T-helper 2 cell treated with Interferon-gamma antibody and Interleukin-4, amounts not matched to agents 5 μg/mL and 100 μg/mL, for 36 hours (primary cell): ENCODE data around the gene C11orf52.
"Not testable (repeated sequence)": the region's sequence is repeated elsewhere in the genome, so short reads cannot be mapped to it uniquely, and the experiment has no call there.

ENCODE experiments used
- DNase-seq: peaks from one replicate; pipeline ENCODE4 v3.0.0; 2021; ENCODE audit warnings: low spot score
- H3K27ac Mint-ChIP-seq: one replicate; pipeline ENCODE4 v1.8.0; 2021; ENCODE audit warnings: mild to moderate bottlenecking, mixed read lengths
- H3K27me3 Mint-ChIP-seq: one replicate; pipeline ENCODE4 v1.8.0; 2021; ENCODE audit warnings: low read depth, mixed read lengths
- H3K36me3 Mint-ChIP-seq: one replicate; pipeline ENCODE4 v1.8.0; 2021; ENCODE audit warnings: low read depth, mixed read lengths
- H3K4me1 Mint-ChIP-seq: one replicate; pipeline ENCODE4 v1.8.0; 2021; ENCODE audit warnings: low read depth, mixed read lengths
- H3K4me3 Mint-ChIP-seq: one replicate; pipeline ENCODE4 v1.8.0; 2022; ENCODE audit warnings: mild to moderate bottlenecking, moderate library complexity, mixed read lengths
- H3K9me3 Mint-ChIP-seq: one replicate; pipeline ENCODE4 v1.8.0; 2021; ENCODE audit warnings: mixed read lengths

Gene C11orf52

DNA sequence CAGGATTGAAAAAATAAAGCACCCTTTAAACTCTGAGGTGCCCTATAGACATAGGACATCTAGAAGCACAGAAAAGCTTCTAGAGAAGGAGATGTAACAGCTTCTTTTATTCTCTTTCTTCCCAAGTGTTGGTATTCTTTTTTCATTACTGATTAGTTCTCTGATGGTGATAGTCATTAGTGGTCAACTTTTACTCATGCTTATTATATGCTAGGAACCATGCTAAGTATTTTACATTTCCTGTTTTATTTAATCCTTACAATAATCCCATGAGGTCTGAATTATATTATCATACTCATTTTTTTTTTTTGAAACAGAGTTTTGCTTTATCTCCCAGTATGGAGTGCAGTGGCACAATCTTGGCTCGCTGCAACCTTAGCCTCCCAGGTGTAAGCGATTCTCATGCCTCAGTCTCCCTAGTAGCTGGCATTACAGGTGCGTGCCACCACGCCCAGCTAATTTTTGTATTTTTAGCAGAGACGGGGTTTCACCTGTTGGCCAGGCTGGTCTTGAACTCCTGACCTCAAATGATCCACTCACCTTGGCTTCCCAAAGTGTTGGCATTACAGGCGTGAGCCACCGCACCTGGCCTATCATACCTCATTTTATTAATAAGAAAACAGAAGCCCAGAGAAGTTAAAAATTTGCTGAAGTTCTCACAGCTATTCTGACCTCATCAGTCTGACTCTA is 3.0 kb downstream of the C11orf52 start:
- Mint-ChIP-seq H3K36me3 (no peaks in the 10 kb centered on the region), H3K4me3 (no peak overlapping the region), H3K9me3 (no peaks in the 10 kb centered on the region), H3K27me3 (peaks cover 22% of the 10 kb centered on the region), H3K4me1 (peaks cover 10% of the 10 kb centered on the region), H3K27ac (no peak overlapping the region)
- DNase-seq = no peak

DNA sequence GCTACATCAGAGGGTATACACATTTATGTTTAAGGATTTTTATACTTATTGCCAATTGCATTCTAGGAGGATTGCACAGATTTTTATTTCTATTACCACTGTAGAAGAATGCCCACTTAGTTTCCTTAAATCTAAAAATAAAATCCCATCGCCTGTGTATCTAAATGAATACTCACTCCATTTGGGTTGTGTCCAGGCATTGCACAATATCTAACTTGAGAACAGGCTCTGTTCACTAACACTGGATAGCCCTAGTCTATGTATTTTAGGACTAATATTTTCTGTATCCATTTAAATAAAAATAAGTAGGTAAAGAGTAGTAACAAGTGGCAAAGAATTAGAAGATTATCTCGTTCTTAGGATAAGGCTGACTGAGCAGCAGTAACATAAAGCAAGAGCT is 4.1 kb downstream of the C11orf52 start:
- no peaks in the 10 kb centered on the region for H3K36me3 Mint-ChIP-seq

DNA sequence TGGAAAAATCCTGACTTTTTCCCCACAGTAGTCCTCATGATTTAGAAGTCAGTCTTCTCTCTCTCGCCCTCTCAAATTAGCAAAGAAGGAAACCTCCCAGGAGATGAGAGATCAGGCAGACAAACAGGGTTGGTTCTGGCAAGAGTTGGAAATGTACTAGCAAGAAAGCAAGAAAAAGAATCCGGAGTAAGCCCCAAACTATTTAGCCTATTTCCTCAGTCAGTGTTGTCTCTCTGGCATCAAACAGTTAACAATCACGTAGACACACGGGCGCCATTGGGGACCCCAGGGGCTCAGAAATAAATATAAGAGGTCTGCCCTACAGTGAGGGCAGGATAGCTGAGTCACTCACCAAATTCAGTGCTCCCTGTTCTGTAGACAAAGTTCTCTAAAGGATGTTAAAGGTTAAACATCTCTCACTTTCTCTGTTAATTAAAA is 4.7 kb downstream of the C11orf52 start:
- Mint-ChIP-seq H3K27me3 (peaks cover 16% of the 10 kb centered on the region), H3K4me1 (peaks cover 15% of the 10 kb centered on the region), H3K27ac (no peak overlapping the region), H3K9me3 (no peaks in the 10 kb centered on the region), H3K4me3 (no peak overlapping the region), H3K36me3 (no peaks in the 10 kb centered on the region)
- DNase-seq = no peak

More for the DNA sequence above, 4.1 kb downstream of the C11orf52 start:
- Mint-ChIP-seq H3K27me3 (peaks cover 16% of the 10 kb centered on the region), H3K4me1 (peaks cover 15% of the 10 kb centered on the region), H3K9me3 (no peaks in the 10 kb centered on the region), H3K27ac (no peak overlapping the region), H3K4me3 (no peak overlapping the region)
- no peak for DNase-seq

DNA sequence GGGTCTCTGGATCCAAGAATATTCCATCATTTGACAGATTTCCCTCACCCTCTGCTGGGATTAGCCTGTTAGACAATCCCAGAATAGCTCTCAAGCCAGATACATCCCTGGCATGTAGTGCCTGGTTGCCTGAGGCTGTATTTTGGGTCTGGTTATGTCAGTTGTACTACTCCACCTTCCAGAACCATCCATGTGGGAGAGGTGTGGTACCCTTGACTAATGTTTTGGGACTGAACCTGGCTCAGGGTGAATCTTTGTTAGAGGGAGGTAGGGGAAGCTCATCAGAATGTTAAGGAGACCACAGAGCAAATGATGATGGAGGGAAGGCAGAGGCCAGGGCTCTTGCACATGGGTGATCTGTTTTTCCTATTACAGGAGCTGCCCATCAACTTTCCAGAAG is 5.2 kb downstream of the C11orf52 start:
- H3K4me3 Mint-ChIP-seq = no peak overlapping the region
- H3K27ac Mint-ChIP-seq = no peak overlapping the region
- no peaks in the 10 kb centered on the region for H3K36me3 Mint-ChIP-seq
- no peak for DNase-seq
- H3K27me3 Mint-ChIP-seq = peaks cover 16% of the 10 kb centered on the region
- H3K9me3 Mint-ChIP-seq = no peaks in the 10 kb centered on the region
- peaks cover 15% of the 10 kb centered on the region for H3K4me1 Mint-ChIP-seq

DNA sequence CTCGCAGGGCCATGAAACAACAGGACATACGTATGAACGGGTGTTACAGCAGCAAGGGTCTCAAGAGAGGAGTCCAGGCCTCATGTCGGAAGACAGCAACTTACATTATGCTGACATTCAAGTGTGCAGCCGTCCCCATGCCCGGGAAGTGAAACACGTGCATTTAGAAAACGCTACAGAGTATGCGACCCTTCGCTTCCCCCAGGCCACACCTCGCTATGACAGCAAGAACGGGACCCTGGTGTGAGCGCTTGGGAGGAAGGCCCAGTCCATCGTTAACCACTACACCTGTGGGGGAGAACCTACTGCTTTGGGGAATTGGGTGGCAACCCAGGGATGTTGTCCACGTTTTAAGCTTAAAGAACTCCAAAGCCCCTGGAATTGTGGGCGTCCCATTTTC is 7.2 kb downstream of the C11orf52 start:
- no peak for DNase-seq
- Mint-ChIP-seq H3K4me1 (peaks cover 17% of the 10 kb centered on the region), H3K27ac (peak overlapping the region; percentile 91), H3K36me3 (no peaks in the 10 kb centered on the region), H3K9me3 (no peaks in the 10 kb centered on the region), H3K27me3 (peaks cover 8% of the 10 kb centered on the region), H3K4me3 (peak overlapping the region; percentile 64)

DNA sequence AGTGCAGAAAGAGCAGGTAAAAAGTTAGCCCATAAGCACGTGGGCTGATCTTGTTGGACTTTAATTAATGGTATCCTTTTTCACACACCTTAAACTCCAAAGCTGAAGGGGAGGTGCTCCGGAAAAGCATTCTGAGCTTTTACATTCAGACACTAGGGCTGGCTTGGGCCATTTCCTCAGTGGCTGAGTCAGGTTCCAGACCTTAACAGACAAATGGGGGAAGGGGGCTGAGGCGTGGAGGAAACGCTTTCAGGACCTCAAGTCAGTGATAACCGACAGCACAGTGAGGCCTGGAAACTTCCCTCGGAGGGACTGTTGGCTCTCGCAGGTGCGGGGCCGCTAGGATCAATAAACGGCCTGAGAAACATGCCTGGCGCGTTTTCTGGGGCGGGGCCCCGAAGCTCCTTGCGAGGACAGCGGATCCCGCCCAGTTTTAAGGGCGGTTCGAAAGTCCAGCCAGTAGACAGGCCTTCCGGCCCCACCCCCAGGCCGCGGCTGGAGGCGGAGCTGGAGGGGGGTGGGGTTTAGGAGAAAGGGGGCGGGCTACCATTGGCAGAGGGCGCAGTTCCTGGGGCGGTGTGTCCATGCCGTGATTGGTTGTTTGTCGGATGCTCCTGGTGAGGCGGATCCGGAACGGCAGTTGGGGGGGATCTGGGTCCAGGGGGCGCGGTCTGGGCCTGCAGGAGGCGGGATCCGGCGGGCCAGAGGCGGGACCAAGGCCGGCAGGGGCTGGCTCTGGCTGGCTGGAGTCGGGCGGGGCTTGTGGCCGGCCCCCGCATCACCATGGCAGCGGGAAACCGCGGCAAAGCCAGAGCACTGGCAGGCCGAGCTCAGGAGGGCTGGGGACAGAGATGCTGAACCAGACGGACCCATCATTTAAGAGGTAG is 8.0 kb downstream of the C11orf52 start:
- peak; percentile 96 for DNase-seq
- Mint-ChIP-seq H3K36me3 (no peaks in the 10 kb centered on the region), H3K4me1 (peaks cover 17% of the 10 kb centered on the region), H3K27me3 (peaks cover 3% of the 10 kb centered on the region), H3K9me3 (no peaks in the 10 kb centered on the region), H3K4me3 (peak overlapping the region; percentile 86), H3K27ac (peak overlapping the region; percentile 91)

DNA sequence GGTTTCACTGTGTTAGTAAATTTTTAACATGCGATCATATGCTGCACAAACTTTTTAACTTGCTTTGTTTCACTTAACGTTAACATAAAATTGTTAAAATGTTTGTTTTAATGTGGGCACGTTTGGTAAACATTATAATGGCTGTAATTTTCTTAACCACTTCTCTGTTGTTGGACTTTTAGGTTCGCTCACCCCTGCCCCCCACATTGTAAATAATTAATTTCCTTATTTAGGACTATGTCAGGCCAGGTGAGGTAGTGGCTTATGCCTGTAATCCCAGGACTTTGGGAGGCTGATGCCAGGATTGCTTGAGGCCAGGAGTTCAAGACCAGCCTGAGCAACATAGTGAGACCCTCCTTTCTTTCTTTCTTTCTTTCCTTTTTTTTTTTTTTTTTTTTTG is 11.8 kb downstream of the C11orf52 start:
- Mint-ChIP-seq H3K27me3 (no peaks in the 10 kb centered on the region), H3K4me3 (no peak overlapping the region), H3K36me3 (no peaks in the 10 kb centered on the region), H3K9me3 (no peaks in the 10 kb centered on the region), H3K4me1 (peaks cover 26% of the 10 kb centered on the region), H3K27ac (no peak overlapping the region)
- no peak for DNase-seq

DNA sequence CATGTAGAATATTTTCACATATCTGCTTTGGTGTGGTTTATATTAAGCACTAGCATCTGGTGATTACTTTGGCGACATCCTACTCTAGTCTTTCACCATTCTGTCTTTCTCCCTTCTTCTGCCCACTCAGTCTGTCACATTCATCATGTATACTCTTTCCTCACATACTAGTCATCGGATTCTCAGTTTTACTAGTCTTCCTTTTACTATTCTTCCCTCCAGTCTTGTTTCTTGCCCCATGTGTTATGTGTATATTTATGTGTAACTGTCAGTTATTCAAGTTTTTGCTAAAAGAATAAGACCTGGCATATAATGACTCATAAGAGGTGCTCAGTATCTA is 13.9 kb downstream of the C11orf52 start:
- Mint-ChIP-seq H3K27me3 (no peaks in the 10 kb centered on the region), H3K9me3 (no peaks in the 10 kb centered on the region), H3K36me3 (no peaks in the 10 kb centered on the region), H3K4me1 (peaks cover 24% of the 10 kb centered on the region), H3K27ac (peak overlapping the region; percentile 10), H3K4me3 (peak overlapping the region; percentile 17)
- peak; percentile 21 for DNase-seq

DNA sequence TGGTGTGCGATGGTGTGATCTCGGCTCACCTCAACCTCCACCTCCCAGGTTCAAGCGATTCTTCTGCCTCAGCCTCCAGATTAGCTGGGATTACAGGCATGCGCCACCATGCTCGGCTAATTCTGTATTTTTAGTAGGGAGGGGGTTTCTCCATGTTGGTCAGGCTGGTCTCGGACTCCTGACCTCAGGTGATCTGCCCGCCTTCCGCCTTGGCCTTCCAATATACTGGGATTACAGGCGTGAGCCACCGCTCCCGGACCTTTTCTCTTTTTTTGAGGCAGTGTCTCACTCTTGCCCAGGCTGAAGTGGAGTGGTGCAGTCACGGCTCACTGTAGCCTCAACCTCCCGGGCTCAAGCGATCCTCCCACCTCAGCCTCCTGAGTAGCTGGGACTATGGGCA is 14.5 kb downstream of the C11orf52 start:
- H3K4me3 Mint-ChIP-seq, H3K36me3 Mint-ChIP-seq, DNase-seq, H3K27me3 Mint-ChIP-seq, H3K27ac Mint-ChIP-seq, H3K9me3 Mint-ChIP-seq: not testable (repeated sequence)
- H3K4me1 Mint-ChIP-seq = peaks cover 29% of the 10 kb centered on the region

DNA sequence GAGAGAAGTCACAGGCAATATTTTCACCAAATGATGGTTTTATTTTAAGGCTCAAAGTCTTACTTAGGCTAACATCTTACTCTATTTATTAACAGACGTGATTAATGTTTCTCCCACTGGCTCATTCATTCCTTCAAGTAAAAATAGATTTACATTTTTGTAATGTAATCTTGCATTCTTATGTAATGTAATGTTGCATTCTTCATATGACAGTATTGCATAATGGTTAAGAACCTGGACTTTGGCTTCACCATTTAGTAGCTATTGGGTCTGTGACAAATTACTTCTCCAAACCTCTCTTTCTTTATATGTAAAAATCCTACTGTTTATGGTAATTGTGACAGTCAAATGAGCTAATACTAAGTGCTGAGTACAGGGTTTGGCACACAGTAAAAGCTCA is 15.2 kb downstream of the C11orf52 start:
- H3K27ac Mint-ChIP-seq = no peak overlapping the region
- DNase-seq = no peak
- H3K9me3 Mint-ChIP-seq = no peaks in the 10 kb centered on the region
- no peaks in the 10 kb centered on the region for H3K27me3 Mint-ChIP-seq
- H3K36me3 Mint-ChIP-seq = no peaks in the 10 kb centered on the region
- peaks cover 36% of the 10 kb centered on the region for H3K4me1 Mint-ChIP-seq
- H3K4me3 Mint-ChIP-seq = no peak overlapping the region

DNA sequence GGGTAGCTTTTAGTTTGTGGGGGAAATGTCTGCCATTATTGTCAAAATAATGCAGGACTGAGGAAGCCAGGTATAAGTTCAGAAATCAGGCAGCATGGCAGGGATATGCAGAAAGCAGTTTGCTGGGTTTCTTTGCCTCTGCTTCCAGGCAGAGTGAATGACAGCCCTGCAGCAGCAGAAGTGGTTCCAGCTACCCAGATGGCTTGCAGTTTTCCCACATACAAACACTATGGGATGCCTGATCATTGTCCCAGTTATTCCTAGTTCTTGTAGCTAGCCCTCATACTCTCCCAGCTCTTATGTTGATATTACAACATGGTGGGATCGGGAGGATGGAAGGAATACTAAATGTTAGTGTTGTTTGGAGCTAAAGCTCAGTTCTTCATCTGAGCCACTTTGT is 15.6 kb downstream of the C11orf52 start:
- Mint-ChIP-seq H3K4me1 (peaks cover 41% of the 10 kb centered on the region), H3K4me3 (no peak overlapping the region), H3K27me3 (no peaks in the 10 kb centered on the region)

DNA sequence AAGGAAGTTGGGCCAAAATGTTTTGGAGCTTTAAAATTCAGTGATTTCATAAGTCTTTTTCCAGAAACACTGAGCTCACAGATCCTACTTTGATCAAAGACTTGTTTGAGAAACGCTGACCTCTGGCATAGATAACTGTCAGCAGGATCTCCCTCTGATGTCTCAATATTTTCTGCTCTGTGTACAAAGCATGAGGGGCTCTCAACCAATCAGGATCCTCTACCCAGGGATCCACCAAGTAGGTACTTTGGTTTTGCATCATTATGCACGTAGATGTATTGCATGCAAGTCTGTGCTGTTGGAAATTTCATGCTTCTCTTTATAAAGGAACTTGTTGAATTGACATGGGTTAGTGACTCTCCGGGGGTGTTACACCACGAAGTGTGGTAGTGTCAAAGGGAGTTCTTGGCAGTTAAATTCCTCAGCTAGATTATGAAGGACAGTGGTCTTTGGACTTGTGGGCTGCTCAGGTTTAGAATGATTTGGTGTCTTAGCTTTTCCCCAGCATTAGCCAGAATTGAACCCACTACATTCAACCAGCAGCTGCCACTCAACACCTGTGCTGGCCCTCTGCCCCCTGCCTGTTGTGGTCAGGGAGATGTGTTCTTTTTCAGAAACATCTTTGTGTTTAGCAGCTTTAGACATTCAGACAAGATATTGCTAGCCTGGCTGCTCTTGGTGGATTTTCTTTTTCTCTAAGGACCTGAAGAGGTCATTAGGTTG is 16.8 kb downstream of the C11orf52 start:
- H3K4me3 Mint-ChIP-seq = peak overlapping the region; percentile 92
- H3K4me1 Mint-ChIP-seq = peaks cover 46% of the 10 kb centered on the region
- peak overlapping the region; percentile 79 for H3K27ac Mint-ChIP-seq

More for the DNA sequence above, 15.6 kb downstream of the C11orf52 start:
- no peak for DNase-seq
- Mint-ChIP-seq H3K27ac (no peak overlapping the region), H3K9me3 (no peaks in the 10 kb centered on the region), H3K36me3 (no peaks in the 10 kb centered on the region)

DNA sequence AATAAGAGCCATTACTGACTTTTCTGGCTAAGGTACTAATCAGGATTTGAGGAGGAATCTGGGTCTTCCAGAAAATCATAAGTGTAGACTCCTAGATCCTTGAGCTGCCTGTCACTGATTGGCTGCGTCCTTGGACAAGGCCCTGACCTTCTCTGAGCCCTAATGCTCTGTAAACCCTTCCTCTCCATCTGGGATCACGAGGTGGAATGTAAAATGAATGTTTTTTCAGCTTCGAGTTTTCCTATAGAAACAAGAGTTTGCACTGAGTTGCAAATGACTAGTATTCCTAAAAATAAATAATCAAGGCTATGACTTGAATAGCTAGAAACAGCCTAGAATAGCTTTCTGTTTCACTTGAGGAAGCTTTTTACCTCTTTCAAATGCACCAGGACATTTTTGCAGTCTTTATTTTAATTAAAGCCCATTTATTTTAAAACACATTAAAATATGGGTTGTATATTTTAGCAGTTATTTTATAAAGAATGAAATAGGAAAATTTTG is 17.4 kb downstream of the C11orf52 start:
- H3K4me1 Mint-ChIP-seq = peaks cover 46% of the 10 kb centered on the region
- peaks cover 3% of the 10 kb centered on the region for H3K36me3 Mint-ChIP-seq
- H3K27me3 Mint-ChIP-seq = no peaks in the 10 kb centered on the region
- H3K9me3 Mint-ChIP-seq = no peaks in the 10 kb centered on the region
- no peak for DNase-seq
- peak overlapping the region; percentile 90 for H3K27ac Mint-ChIP-seq
- H3K4me3 Mint-ChIP-seq = peak overlapping the region; percentile 92

More for the DNA sequence above, 16.8 kb downstream of the C11orf52 start:
- H3K27me3 Mint-ChIP-seq = no peaks in the 10 kb centered on the region
- H3K36me3 Mint-ChIP-seq = peaks cover 2% of the 10 kb centered on the region
- H3K9me3 Mint-ChIP-seq = no peaks in the 10 kb centered on the region
- peak; percentile 34 for DNase-seq

DNA sequence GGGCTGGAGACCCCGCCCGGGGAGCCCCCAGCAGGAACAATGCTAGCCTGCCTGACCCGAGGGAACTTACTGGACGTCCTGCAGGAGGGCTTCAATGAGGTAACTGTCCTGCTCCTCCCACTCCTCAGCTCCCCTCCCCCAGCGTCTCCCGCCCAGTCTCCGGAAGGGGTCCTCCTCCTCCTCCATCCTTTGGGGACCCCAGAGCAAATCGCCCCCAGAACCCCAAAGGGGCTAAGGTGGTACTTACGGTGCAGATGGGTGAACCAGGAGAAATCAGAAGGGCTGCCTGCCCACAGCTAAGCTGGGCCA is 18.7 kb downstream of the C11orf52 start:
- Mint-ChIP-seq H3K27me3 (no peaks in the 10 kb centered on the region), H3K4me1 (peaks cover 49% of the 10 kb centered on the region), H3K27ac (peak overlapping the region; percentile 82), H3K36me3 (peaks cover 3% of the 10 kb centered on the region), H3K4me3 (peak overlapping the region; percentile 84), H3K9me3 (no peaks in the 10 kb centered on the region)
- DNase-seq = no peak
